Measurements from ENCODE around the gene NEGR1. TPM values are rescaled to one million over a fixed set of nuclear protein-coding genes. Genes with fewer than 3 reads are reported as not detected.

The NEGR1 gene
- total RNA-seq, 4 donors from 2014 or later: 7.0 to 10.0 (median 8.1) TPM

DNA sequence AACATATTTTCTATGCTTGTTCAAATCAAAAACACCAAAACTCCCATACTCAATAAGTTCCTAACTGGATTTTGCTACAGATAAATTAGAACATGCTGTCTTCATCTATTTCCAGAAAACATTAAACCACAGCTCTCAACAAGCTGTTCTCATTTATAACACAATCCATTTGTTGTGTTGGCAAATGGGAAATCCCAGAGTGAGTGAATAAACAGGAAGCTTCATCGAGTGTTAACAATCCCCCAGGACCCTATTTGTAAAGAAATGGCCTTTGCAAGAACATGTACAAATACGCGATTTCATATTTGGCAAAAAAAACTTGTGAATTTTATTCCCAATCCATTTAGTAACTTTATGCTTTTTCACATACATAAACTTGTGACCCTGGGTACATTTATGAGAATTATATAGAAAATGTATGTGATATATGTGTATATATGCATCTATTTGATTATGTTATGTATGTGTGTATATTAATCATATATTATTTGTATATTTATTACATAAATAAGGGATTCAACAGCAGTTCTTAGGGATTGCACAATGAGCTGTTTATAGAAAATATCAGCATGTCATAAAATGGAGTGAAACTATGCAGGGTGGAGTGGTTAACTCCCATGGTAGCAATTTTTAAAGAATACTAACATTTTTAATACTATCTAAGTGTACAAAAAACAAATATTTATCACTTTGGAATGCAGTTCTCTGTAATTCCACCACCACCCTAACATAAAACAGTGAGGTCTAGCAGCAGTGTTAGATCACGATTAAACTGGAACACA is 160.0 kb downstream of the NEGR1 start:
- WGBS, 2 donors (ENCODE audit: low coverage in 1 of 2): 70 to 71% methylated on average over 4 of the region's 4 CpGs
- intact Hi-C loops (cut with DNase I; ENCODE audit: low total_unique reads): no loop called here
- no peak for DNase-seq
- Histone ChIP-seq H3K4me3 (no peak overlapping the region), H3K9me3 (no peaks in the 10 kb centered on the region), H3K27me3 (no peaks in the 10 kb centered on the region), H3K27ac (peak overlapping the region; percentile 16 to 39 (median 29)), H3K4me1 (no peaks in the 10 kb centered on the region), H3K36me3 (no peaks in the 10 kb centered on the region)
- TF ChIP-seq EP300 (IDR thresholded peaks at IDR 0.05; ENCODE audit: low read depth) (no peak), POLR2AphosphoS5 (IDR thresholded peaks at IDR 0.05) (peak; percentile 5 to 50 (median 14))
- in situ Hi-C loops (cut with MboI; ENCODE audit: low pct_ligation_motif_present in 1 of 4, low pct_unique_long_range_greater_than_20kb in 1 of 4, low sequenced_read_pairs in 3 of 4): no loop called here

DNA sequence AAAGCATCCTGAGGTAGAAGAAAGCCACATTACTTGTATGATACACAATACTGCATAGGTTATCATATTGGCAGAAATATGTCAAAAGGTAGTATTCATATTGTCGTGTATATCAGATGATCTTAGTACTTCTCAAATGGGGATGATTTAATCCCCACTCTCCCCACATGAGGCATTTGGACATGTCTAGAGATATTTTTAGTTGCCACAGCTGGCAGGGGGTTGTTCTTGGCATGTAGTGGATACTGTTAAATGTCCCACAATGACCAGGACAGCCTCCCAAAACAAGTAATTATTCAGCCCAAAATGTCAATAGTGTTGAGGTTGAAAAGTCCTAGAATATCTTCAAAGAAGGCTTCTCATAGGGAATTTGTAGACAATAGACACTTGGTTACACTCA is 162.8 kb downstream of the NEGR1 start:
- no peaks in the 10 kb centered on the region for H3K27me3 ChIP-seq
- 33 to 76% methylated on average over 1 of the region's 1 CpG for WGBS, 2 donors (ENCODE audit: low coverage in 1 of 2)
- H3K4me1 ChIP-seq: no peaks in the 10 kb centered on the region
- no peaks in the 10 kb centered on the region for H3K9me3 ChIP-seq
- intact Hi-C loops (cut with DNase I; ENCODE audit: low total_unique reads) (no loop called here), in situ Hi-C loops (cut with MboI; ENCODE audit: low pct_ligation_motif_present in 1 of 4, low pct_unique_long_range_greater_than_20kb in 1 of 4, low sequenced_read_pairs in 3 of 4) (no loop called here)
- no peaks in the 10 kb centered on the region for H3K36me3 ChIP-seq
- no peak overlapping the region for H3K4me3 ChIP-seq
- H3K27ac ChIP-seq: no peak overlapping the region
- no peak for TF ChIP-seq POLR2A (IDR thresholded peaks at IDR 0.05)
- TF ChIP-seq POLR2AphosphoS5 (IDR thresholded peaks at IDR 0.05): no peak
- TF ChIP-seq, protein P1, sequence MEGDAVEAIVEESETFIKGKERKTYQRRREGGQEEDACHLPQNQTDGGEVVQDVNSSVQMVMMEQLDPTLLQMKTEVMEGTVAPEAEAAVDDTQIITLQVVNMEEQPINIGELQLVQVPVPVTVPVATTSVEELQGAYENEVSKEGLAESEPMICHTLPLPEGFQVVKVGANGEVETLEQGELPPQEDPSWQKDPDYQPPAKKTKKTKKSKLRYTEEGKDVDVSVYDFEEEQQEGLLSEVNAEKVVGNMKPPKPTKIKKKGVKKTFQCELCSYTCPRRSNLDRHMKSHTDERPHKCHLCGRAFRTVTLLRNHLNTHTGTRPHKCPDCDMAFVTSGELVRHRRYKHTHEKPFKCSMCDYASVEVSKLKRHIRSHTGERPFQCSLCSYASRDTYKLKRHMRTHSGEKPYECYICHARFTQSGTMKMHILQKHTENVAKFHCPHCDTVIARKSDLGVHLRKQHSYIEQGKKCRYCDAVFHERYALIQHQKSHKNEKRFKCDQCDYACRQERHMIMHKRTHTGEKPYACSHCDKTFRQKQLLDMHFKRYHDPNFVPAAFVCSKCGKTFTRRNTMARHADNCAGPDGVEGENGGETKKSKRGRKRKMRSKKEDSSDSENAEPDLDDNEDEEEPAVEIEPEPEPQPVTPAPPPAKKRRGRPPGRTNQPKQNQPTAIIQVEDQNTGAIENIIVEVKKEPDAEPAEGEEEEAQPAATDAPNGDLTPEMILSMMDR (IDR thresholded peaks at IDR 0.05): no peak
- TF ChIP-seq EP300 (IDR thresholded peaks at IDR 0.05; ENCODE audit: low read depth): no peak
- DNase-seq: no peak

DNA sequence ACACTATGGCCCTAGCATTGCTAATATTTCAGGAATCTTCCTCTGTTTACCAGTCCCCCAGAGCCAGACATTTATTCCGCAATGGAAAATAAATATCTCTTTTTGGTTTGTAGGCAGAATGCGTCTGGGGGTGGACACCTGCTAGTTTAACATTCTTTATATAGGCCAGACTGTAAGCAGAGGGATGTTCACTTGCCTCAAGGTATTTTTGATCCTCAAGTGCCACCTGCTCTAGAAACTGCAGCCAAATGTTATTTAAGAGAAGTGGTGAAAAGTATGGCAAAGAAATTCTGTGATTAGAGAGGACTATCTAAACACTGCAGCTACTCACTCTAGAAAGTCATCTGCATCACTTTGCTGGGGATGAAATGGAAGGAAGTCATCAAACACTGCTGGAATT is 164.7 kb downstream of the NEGR1 start:
- no peak for DNase-seq
- 76 to 88% methylated on average over 2 of the region's 2 CpGs for whole genome bisulfite sequencing, 2 donors (ENCODE audit: low coverage in 1 of 2)
- Histone ChIP-seq H3K4me3 (no peak overlapping the region), H3K36me3 (no peaks in the 10 kb centered on the region), H3K9me3 (no peaks in the 10 kb centered on the region), H3K27ac (no peak overlapping the region), H3K27me3 (no peaks in the 10 kb centered on the region), H3K4me1 (no peaks in the 10 kb centered on the region)
- in situ Hi-C loops (cut with MboI; ENCODE audit: low pct_ligation_motif_present in 1 of 4, low pct_unique_long_range_greater_than_20kb in 1 of 4, low sequenced_read_pairs in 3 of 4): no loop called here
- intact Hi-C loops (cut with DNase I; ENCODE audit: low total_unique reads): no loop called here
- TF ChIP-seq EP300 (IDR thresholded peaks at IDR 0.05; ENCODE audit: low read depth): no peak
- TF ChIP-seq POLR2AphosphoS5 (IDR thresholded peaks at IDR 0.05): no peak

DNA sequence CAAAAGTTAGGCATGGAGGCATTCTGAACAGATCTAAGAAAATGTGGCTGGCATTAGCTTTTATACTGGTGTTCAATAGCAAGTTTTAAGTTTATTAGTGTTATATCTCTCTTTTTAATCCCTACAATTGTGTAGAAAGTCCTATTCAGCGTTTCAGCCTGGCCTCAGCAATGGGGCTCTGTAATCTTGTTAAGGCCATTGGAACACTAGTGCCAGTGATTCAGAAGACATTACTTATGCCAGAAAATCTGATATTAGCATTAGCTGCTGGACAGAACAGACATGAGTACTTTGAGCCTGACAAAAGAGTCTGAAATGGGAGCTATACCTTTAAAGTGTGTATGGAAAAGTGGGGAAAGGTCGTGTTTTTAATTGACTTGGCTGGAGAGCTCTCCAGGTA is 167.0 kb downstream of the NEGR1 start:
- Histone ChIP-seq H3K27me3 (no peaks in the 10 kb centered on the region), H3K4me3 (no peak overlapping the region), H3K27ac (no peak overlapping the region), H3K9me3 (no peaks in the 10 kb centered on the region), H3K36me3 (no peaks in the 10 kb centered on the region), H3K4me1 (no peaks in the 10 kb centered on the region)
- WGBS, 2 donors (ENCODE audit: low coverage in 1 of 2): 33 to 68% methylated on average over 1 to 2 of the region's 2 CpGs
- no peak for TF ChIP-seq EP300 (IDR thresholded peaks at IDR 0.05; ENCODE audit: low read depth)
- TF ChIP-seq, protein P1 (IDR thresholded peaks at IDR 0.05): no peak
- TF ChIP-seq POLR2A (IDR thresholded peaks at IDR 0.05): no peak
- no peak for TF ChIP-seq POLR2AphosphoS5 (IDR thresholded peaks at IDR 0.05)
- DNase-seq: no peak
- in situ Hi-C loops (cut with MboI; ENCODE audit: low pct_ligation_motif_present in 1 of 4, low pct_unique_long_range_greater_than_20kb in 1 of 4, low sequenced_read_pairs in 3 of 4): no loop called here
- intact Hi-C loops (cut with DNase I; ENCODE audit: low total_unique reads): no loop called here

DNA sequence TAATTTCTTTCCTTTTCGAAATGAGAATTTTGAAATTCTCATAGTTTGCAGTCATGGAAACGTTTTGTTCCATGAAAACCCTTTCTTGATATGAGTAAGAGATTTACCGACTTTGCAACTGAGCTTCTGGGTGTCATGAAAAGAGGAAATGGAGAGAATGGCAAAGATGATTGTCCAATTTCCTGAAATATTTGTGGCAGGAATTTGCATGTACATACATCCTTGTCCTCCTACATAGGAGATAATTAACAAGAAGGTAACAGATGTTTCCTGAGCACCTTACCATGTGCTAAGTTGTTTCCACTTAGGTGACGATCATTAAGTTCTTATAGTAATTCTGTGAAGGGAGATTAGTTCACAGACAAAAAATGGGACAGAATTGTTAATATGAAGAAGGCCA is 170.7 kb downstream of the NEGR1 start:
- Histone ChIP-seq H3K4me3 (no peak overlapping the region), H3K4me1 (no peaks in the 10 kb centered on the region), H3K27me3 (no peaks in the 10 kb centered on the region), H3K36me3 (no peaks in the 10 kb centered on the region), H3K9me3 (no peaks in the 10 kb centered on the region), H3K27ac (no peak overlapping the region)
- in situ Hi-C loops (cut with MboI; ENCODE audit: low pct_ligation_motif_present in 1 of 4, low pct_unique_long_range_greater_than_20kb in 1 of 4, low sequenced_read_pairs in 3 of 4) (no loop called here), intact Hi-C loops (cut with DNase I; ENCODE audit: low total_unique reads) (no loop called here)
- WGBS, 2 donors (ENCODE audit: low coverage in 1 of 2): 72 to 74% methylated on average over 4 of the region's 4 CpGs
- DNase-seq: no peak
- TF ChIP-seq, protein P1 (IDR thresholded peaks at IDR 0.05): no peak
- TF ChIP-seq POLR2A (IDR thresholded peaks at IDR 0.05) (no peak), POLR2AphosphoS5 (IDR thresholded peaks at IDR 0.05) (no peak), EP300 (IDR thresholded peaks at IDR 0.05; ENCODE audit: low read depth) (no peak)

Data from transverse colon (tissue), 4 donors.